H1 (cell line): ENCODE data around the gene CPSF7.

Experiments used
- CEBPB ChIP-seq: IDR thresholded peaks from 2 replicates; pipeline ENCODE4 v1.6.1; 2012; ENCODE audit warnings: low read depth, low read length
- CTCF ChIP-seq, 3 experiments: IDR thresholded peaks; 1 replicate in 2 of 3; 2 replicates in 1 of 3; pipeline versions ENCODE4 v1.5.1 to v1.6.1; 2011; ENCODE audit warnings: low read length in 3 of 3, mild to moderate bottlenecking in 3 of 3, inconsistent platforms in 2 of 3, low read depth in 1 of 3, moderate library complexity in 1 of 3; ENCODE audit not compliant: insufficient read depth in 1 of 3; ENCODE audit errors: control extremely low read depth in 1 of 3
- EP300 ChIP-seq, 2 experiments: IDR thresholded peaks; 1 replicate in 1 of 2; 2 replicates in 1 of 2; pipeline ENCODE4 v1.6.1; 2011 to 2012; ENCODE audit warnings: low read depth in 2 of 2, low read length in 2 of 2, mild to moderate bottlenecking in 2 of 2, borderline replicate concordance in 1 of 2, inconsistent platforms in 1 of 2, moderate library complexity in 1 of 2
- GTF2F1 ChIP-seq: IDR thresholded peaks from 2 replicates; pipeline ENCODE4 v1.6.1; 2012; ENCODE audit warnings: low read depth, low read length, improper control_type of control experiment, borderline replicate concordance
- JUND ChIP-seq: IDR thresholded peaks from 2 replicates; pipeline ENCODE4 v1.6.1; 2011; ENCODE audit warnings: mild to moderate bottlenecking, improper control_type of control experiment, low read length
- POLR2A ChIP-seq, 2 experiments: IDR thresholded peaks; 1 replicate in 1 of 2; 2 replicates in 1 of 2; pipeline ENCODE4 v1.6.1; 2011; ENCODE audit warnings: low read depth in 2 of 2, low read length in 2 of 2, mild to moderate bottlenecking in 2 of 2; ENCODE audit errors: control extremely low read depth in 1 of 2
- POLR2AphosphoS5 ChIP-seq: IDR thresholded peaks from 2 replicates; pipeline ENCODE4 v1.6.1; 2011; ENCODE audit warnings: low read depth, low read length
- RAD21 ChIP-seq, 2 experiments: IDR thresholded peaks in 1 of 2; conservative IDR thresholded peaks in 1 of 2; 2 replicates each; pipeline ENCODE4 v1.6.1; 2011; ENCODE audit warnings: low read depth in 2 of 2, low read length in 2 of 2, improper control_type of control experiment in 1 of 2, inconsistent platforms in 1 of 2, mild to moderate bottlenecking in 1 of 2, moderate library complexity in 1 of 2
- SP1 ChIP-seq: IDR thresholded peaks from 2 replicates; pipeline ENCODE4 v1.6.1; 2011; ENCODE audit warnings: low read depth, low read length
- SP2 ChIP-seq: IDR thresholded peaks from 2 replicates; pipeline ENCODE4 v1.6.1; 2012; ENCODE audit warnings: mild to moderate bottlenecking, low read length, inconsistent platforms
- SP4 ChIP-seq: IDR thresholded peaks from 2 replicates; pipeline ENCODE4 v1.6.1; 2012; ENCODE audit warnings: low read length, inconsistent platforms
- TAF7 ChIP-seq: optimal IDR thresholded peaks from 2 replicates; pipeline ENCODE3; 2011; ENCODE audit warnings: low read depth, mild to moderate bottlenecking, inconsistent platforms, low read length, moderate library complexity, borderline replicate concordance
- TCF12 ChIP-seq: IDR thresholded peaks from 2 replicates; pipeline ENCODE4 v1.6.1; 2011; ENCODE audit warnings: low read depth, mild to moderate bottlenecking, low read length

GRCh38 chr11:61411589-61411988 lies 18.2 kb downstream of the CPSF7 start:
- TF ChIP-seq POLR2A (IDR thresholded peaks at IDR 0.05; ENCODE audit: control extremely low read depth in 1 of 2, low read depth in 2 of 2, low read length in 2 of 2) (no peak), CTCF (IDR thresholded peaks at IDR 0.05; ENCODE audit: control extremely low read depth in 1 of 3, insufficient read depth in 1 of 3, low read depth in 1 of 3, low read length in 3 of 3) (no peak), GTF2F1 (no peak), SP2 (no peak), SP4 (no peak), JUND (no peak), EP300 (IDR thresholded peaks at IDR 0.05; ENCODE audit: borderline replicate concordance in 1 of 2, low read depth in 2 of 2, low read length in 2 of 2) (no peak), TCF12 (no peak), TAF7 (no peak), SP1 (no peak), POLR2AphosphoS5 (0 out of 2 replicates have a peak, but pooled peaks have one; percentile 23), CEBPB (no peak), RAD21 (IDR thresholded peaks at IDR 0.05 in 1 of 2, conservative IDR thresholded peaks at IDR 0.05 in 1 of 2; ENCODE audit: low read depth in 2 of 2, low read length in 2 of 2) (no peak)
